MM.1S (cell line): ENCODE results near the gene PPTC7.
"Not testable (repeated sequence)": the region's sequence is repeated elsewhere in the genome, so short reads cannot be mapped to it uniquely, and the experiment has no call there.

Experiments
- DNase-seq: peaks from one replicate; pipeline ENCODE4 v3.0.0-alpha.2; 2015
- H2AFZ ChIP-seq: fragments of 300-600 bp; sonication (generic); 2 replicates; pipeline ENCODE4 v1.6.0; 2016; ENCODE audit warnings: antibody characterized with exemption, low read length
- H3F3A ChIP-seq: fragments of 300-600 bp; sonication (generic); 2 replicates; pipeline ENCODE4 v1.6.1; 2016; ENCODE audit warnings: mild to moderate bottlenecking, antibody characterized with exemption, low read length, moderate library complexity, mixed read lengths; ENCODE audit not compliant: insufficient read depth
- H3K27ac ChIP-seq: fragments of 300-600 bp; sonication (generic); 2 replicates; pipeline ENCODE4 v1.5.1; 2016; ENCODE audit warnings: mild to moderate bottlenecking, low read length
- H3K27me3 ChIP-seq: fragments of 300-600 bp; sonication (generic); replicated peaks from 2 replicates; pipeline ENCODE4 v1.6.0; 2016; ENCODE audit warnings: low read length; ENCODE audit not compliant: insufficient read depth
- H3K36me3 ChIP-seq: fragments of 300-600 bp; sonication (generic); replicated peaks from 2 replicates; pipeline ENCODE4 v1.6.1; 2016; ENCODE audit warnings: mild to moderate bottlenecking, low read length, mixed read lengths; ENCODE audit not compliant: insufficient read depth
- H3K4me1 ChIP-seq: fragments of 300-600 bp; sonication (generic); 2 replicates; pipeline ENCODE4 v1.6.1; 2016; ENCODE audit warnings: low read length, mixed read lengths
- H3K4me2 ChIP-seq: fragments of 300-600 bp; sonication (generic); 2 replicates; pipeline ENCODE4 v1.6.0; 2016; ENCODE audit warnings: low read depth, low read length
- H3K4me3 ChIP-seq: fragments of 300-600 bp; sonication (generic); 2 replicates; pipeline ENCODE4 v1.5.1; 2016; ENCODE audit warnings: low read length, mixed read lengths
- H3K79me2 ChIP-seq: fragments of 300-600 bp; sonication (generic); 2 replicates; pipeline ENCODE4 v1.6.1; 2016; ENCODE audit warnings: mixed run types, low read length, mixed read lengths
- H3K9ac ChIP-seq: fragments of 300-600 bp; sonication (generic); 2 replicates; pipeline ENCODE4 v1.6.1; 2016; ENCODE audit warnings: low read length, mixed read lengths
- H3K9me2 ChIP-seq: fragments of 300-600 bp; sonication (generic); replicated peaks from 2 replicates; pipeline ENCODE4 v1.6.1; 2016; ENCODE audit warnings: mild to moderate bottlenecking, low read length, mixed read lengths; ENCODE audit not compliant: insufficient read depth
- H3K9me3 ChIP-seq: fragments of 300-600 bp; sonication (generic); replicated peaks from 2 replicates; pipeline ENCODE4 v1.6.1; 2016; ENCODE audit warnings: mild to moderate bottlenecking, low read length, mixed read lengths; ENCODE audit not compliant: insufficient read depth
- H4K20me1 ChIP-seq: fragments of 300-600 bp; sonication (generic); 2 replicates; pipeline ENCODE4 v1.6.1; 2016; ENCODE audit warnings: mild to moderate bottlenecking, low read length, moderate library complexity, mixed read lengths; ENCODE audit not compliant: insufficient read depth
- CTCF ChIP-seq: fragments of 300-600 bp; sonication (generic); IDR thresholded peaks from 2 replicates; pipeline ENCODE4 v1.5.1; 2016; ENCODE audit warnings: antibody characterized with exemption, low read length, mixed read lengths
- EZH2 ChIP-seq: fragments of 300-600 bp; sonication (generic); optimal IDR thresholded peaks from 2 replicates; pipeline ENCODE3; 2017; ENCODE audit warnings: low read depth, mild to moderate bottlenecking, antibody characterized with exemption, low read length, mixed read lengths
- EZH2phosphoT487 ChIP-seq: fragments of 300-600 bp; sonication (generic); IDR thresholded peaks from 2 replicates; pipeline ENCODE4 v1.6.1; 2018; ENCODE audit warnings: antibody characterized with exemption, low read length

PPTC7 gene

GRCh38 chr12:110602085-110602814 is 19.1 kb upstream of the PPTC7 start:
- H3K27ac ChIP-seq, H4K20me1 ChIP-seq, H3K4me3 ChIP-seq, H3K4me2 ChIP-seq, H3F3A ChIP-seq, H2AFZ ChIP-seq, H3K9me3 ChIP-seq, H3K9ac ChIP-seq, H3K79me2 ChIP-seq, H3K36me3 ChIP-seq, H3K9me2 ChIP-seq, H3K27me3 ChIP-seq, H3K4me1 ChIP-seq: not testable (repeated sequence)
- peak; percentile 41 for DNase-seq
- TF ChIP-seq CTCF, result peak; percentile 50

- H3K27ac ChIP-seq, result no peak overlapping the region
- no peaks in the 10 kb centered on the region for H3K9me3 ChIP-seq
- no peak overlapping the region for H3K4me3 ChIP-seq
- H3K36me3 ChIP-seq, result no peaks in the 10 kb centered on the region
- DNase-seq, result peak; percentile 51
- no peak overlapping the region for H3K9ac ChIP-seq
- H3K27me3 ChIP-seq, result no peaks in the 10 kb centered on the region
- no peaks in the 10 kb centered on the region for H3K79me2 ChIP-seq
- H3K4me2 ChIP-seq, result no peak overlapping the region
- H4K20me1 ChIP-seq, result no peaks in the 10 kb centered on the region
- H3K4me1 ChIP-seq, result no peaks in the 10 kb centered on the region
- peak; percentile 31 for TF ChIP-seq CTCF
- TF ChIP-seq EZH2phosphoT487, result no peak
- no peaks in the 10 kb centered on the region for H3F3A ChIP-seq
- no peak overlapping the region for H2AFZ ChIP-seq
- H3K9me2 ChIP-seq, result no peaks in the 10 kb centered on the region
Measured at GRCh38 chr12:110600254-110600653, 17.1 kb upstream of the PPTC7 start.

GRCh38 chr12:110599334-110599733 is 16.2 kb upstream of the PPTC7 start:
- Histone ChIP-seq H3K27ac (no peak overlapping the region), H3K4me3 (no peak overlapping the region), H4K20me1 (no peaks in the 10 kb centered on the region), H3K79me2 (no peaks in the 10 kb centered on the region), H3K4me1 (no peaks in the 10 kb centered on the region), H3F3A (no peaks in the 10 kb centered on the region), H3K9me2 (no peaks in the 10 kb centered on the region), H3K36me3 (no peaks in the 10 kb centered on the region), H3K4me2 (no peak overlapping the region), H3K27me3 (no peaks in the 10 kb centered on the region), H3K9ac (no peak overlapping the region), H3K9me3 (no peaks in the 10 kb centered on the region), H2AFZ (no peak overlapping the region)
- no peak for TF ChIP-seq EZH2phosphoT487
- TF ChIP-seq CTCF, result no peak
- TF ChIP-seq EZH2, result no peak
- DNase-seq, result no peak
